K562 (cell line): ENCODE results near the gene RPS6KL1. TPM values are rescaled to one million over a fixed set of nuclear protein-coding genes. Genes with fewer than 3 reads are reported as not detected.

Experiments
- DACH1 ChIP-seq: fragments of 450-650 bp; IDR thresholded peaks from 2 replicates; pipeline ENCODE4 v1.6.1; 2018; ENCODE audit not compliant: partially characterized antibody
- FOS ChIP-seq: IDR thresholded peaks from 3 replicates; pipeline ENCODE4 v1.6.1; 2011; ENCODE audit not compliant: insufficient read length; ENCODE audit errors: extremely low read depth
- HDAC3 ChIP-seq: fragments of 450-650 bp; IDR thresholded peaks from 2 replicates; pipeline ENCODE4 v1.6.1; 2018; ENCODE audit warnings: borderline replicate concordance, mild to moderate bottlenecking, moderate library complexity; ENCODE audit not compliant: partially characterized antibody
- HDAC6 ChIP-seq: IDR thresholded peaks from 2 replicates; pipeline ENCODE4 v1.6.1; 2012; ENCODE audit warnings: low read depth, mild to moderate bottlenecking, control low read depth, inconsistent platforms, low read length, moderate library complexity
- HDGF ChIP-seq: fragments of 450-650 bp; IDR thresholded peaks from 2 replicates; pipeline ENCODE4 v1.6.1; 2016
- HNRNPLL ChIP-seq: fragments of 200-400 bp; formaldehyde crosslinking; IDR thresholded peaks from 2 replicates; pipeline ENCODE4 v1.6.1; 2017; ENCODE audit warnings: low read length, low read depth, mild to moderate bottlenecking; ENCODE audit not compliant: poor library complexity, severe bottlenecking
- MEIS2 ChIP-seq: fragments of 450-650 bp; IDR thresholded peaks from 2 replicates; pipeline ENCODE4 v1.6.1; 2014; ENCODE audit warnings: mild to moderate bottlenecking; ENCODE audit not compliant: partially characterized antibody
- NCOA1 ChIP-seq: fragments of 450-650 bp; IDR thresholded peaks from 2 replicates; pipeline ENCODE4 v1.6.1; 2016; ENCODE audit warnings: low read depth
- PHTF2 ChIP-seq: fragments of 250-450 bp; sonication (Bioruptor Pico); IDR thresholded peaks from 2 replicates; pipeline ENCODE4 v1.5.0; 2021; ENCODE audit warnings: mild to moderate bottlenecking
- POLR2G ChIP-seq: fragments of 200-400 bp; formaldehyde crosslinking; IDR thresholded peaks from 2 replicates; pipeline ENCODE4 v1.6.1; 2017; ENCODE audit warnings: low read depth, mild to moderate bottlenecking, antibody characterized with exemption, low read length, moderate library complexity
- RAD51 ChIP-seq: fragments of 450-650 bp; IDR thresholded peaks from 2 replicates; pipeline ENCODE4 v1.7.1; 2016; ENCODE audit warnings: low read depth, mild to moderate bottlenecking, borderline replicate concordance
- SMAD1 ChIP-seq: fragments of 150-350 bp; IDR thresholded peaks from 2 replicates; pipeline ENCODE4 v1.6.1; 2014; ENCODE audit warnings: low read length, low read depth; ENCODE audit not compliant: partially characterized antibody
- U2AF2 ChIP-seq: fragments of 200-400 bp; formaldehyde crosslinking; optimal IDR thresholded peaks from 2 replicates; pipeline ENCODE3; 2017; ENCODE audit warnings: low read depth, mild to moderate bottlenecking, low read length
- ZBTB34 ChIP-seq: fragments of 250-450 bp; sonication (Bioruptor Pico); IDR thresholded peaks from 2 replicates; pipeline ENCODE4 v1.8.0; 2021; ENCODE audit warnings: mild to moderate bottlenecking, moderate library complexity
- ZNF12 ChIP-seq: sonication (generic); formaldehyde crosslinking; IDR thresholded peaks from 2 replicates; pipeline ENCODE4 v1.4.0; 2020; ENCODE audit warnings: mild to moderate bottlenecking, missing genetic modification reagents
- ZNF146 ChIP-seq: IDR thresholded peaks from one replicate; pipeline ENCODE4 v1.6.1; 2018; ENCODE audit warnings: missing compliant biosample characterization; ENCODE audit not compliant: unreplicated experiment
- ZNF280B ChIP-seq: fragments of 250-450 bp; sonication (Bioruptor Pico); IDR thresholded peaks from 2 replicates; pipeline ENCODE4 v1.5.1; 2021; ENCODE audit warnings: mild to moderate bottlenecking
- polyA plus RNA-seq, 8 experiments: library from polyadenylated mRNA; depleted of rRNA in 4 of 8; stranded (reverse) in 5 of 8; unstranded in 3 of 8; fragments of >200 nt; fragmentation: Nextera tagmentation in 2 of 8; fragmentation: Illumina TruSeq in 1 of 8; extraction: Ambion mirVana in 2 of 8; extraction: Trizol in 1 of 8; gene quantifications; 2 replicates each; pipeline versions ENCODE4 v1.2.1 to v1.2.3, GENCODE V29; 2011 to 2014; ENCODE audit warnings: inconsistent platforms in 1 of 8, missing spikeins in 1 of 8
- total RNA-seq, 7 experiments: library from RNA; depleted of rRNA in 6 of 7; stranded (reverse); fragments of >200 nt in 6 of 7; fragmentation: Illumina TruSeq in 2 of 7; extraction: Trizol in 2 of 7; gene quantifications; 2 replicates each; pipeline versions ENCODE4 v1.2.1 to v1.2.3, GENCODE V29; 2011 to 2021; ENCODE audit warnings: low replicate concordance in 1 of 7
- TF ChIP-seq, protein P1 (sequence below): fragments of 250-450 bp; sonication (Bioruptor Pico); IDR thresholded peaks from 2 replicates; pipeline ENCODE4 v1.8.0; 2022; ENCODE audit warnings: moderate library complexity, mild to moderate bottlenecking, inconsistent platforms
- TF ChIP-seq, protein P2 (sequence below): sonication (generic); formaldehyde crosslinking; IDR thresholded peaks from 2 replicates; pipeline ENCODE4 v1.8.0; 2023; ENCODE audit warnings: missing genetic modification reagents, mild to moderate bottlenecking, borderline replicate concordance

Gene RPS6KL1
- total and polyA plus RNA-seq, 9 of the 15 experiments (the other 6 are each of a cell fraction or from before 2014, with no cell fraction given): 0.91 to 15.5 (median 8.1) TPM

DNA sequence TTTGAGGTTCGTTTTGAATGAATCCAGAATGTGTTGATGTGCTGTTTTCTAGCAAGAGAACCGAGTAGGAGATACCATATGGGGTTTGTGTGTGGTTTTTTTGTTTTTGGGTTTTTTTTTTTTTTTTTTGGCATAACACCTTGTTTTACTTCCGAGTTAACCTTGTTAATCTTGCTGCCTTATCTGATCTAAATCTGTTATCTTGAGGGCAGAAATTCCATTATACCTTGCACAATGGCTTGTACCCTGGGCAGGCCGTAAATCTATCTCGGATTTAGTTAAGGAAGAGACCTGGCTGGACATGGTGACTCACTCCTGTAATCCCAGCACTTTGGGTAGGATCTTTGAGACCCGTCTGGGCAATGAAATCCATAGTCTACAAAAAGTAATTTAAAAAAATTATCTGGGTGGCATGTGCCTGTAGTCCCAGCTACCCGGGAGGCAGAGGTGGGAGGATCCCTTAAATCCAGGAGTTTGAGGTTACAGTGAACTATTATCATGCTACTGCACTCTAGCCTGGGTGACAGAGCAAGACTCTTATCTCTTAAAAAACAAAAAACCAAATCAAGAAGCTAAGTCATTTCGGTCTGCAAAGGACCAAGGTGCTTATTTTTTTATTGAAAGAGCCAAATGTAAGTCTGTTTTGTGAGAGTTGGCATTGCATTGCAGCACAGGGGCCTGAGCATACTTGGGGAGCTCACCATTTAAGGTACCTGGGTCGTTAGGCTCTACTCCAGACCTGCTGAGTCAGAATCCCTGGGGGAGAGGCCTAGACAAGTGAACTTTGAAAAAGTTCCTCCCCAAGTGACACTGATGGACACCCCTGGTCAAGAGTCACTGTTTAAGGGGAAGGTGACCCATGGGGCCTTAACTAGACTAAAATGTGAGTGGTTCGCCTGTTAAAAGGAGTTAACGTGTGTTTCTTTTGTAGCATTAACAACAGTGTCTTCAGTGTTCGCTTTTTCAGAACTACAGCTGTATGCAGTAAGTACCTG is 34.6 kb downstream of the RPS6KL1 start (continued):
- TF ChIP-seq DACH1 (peak; percentile 33), ZBTB34 (no peak), PHTF2 (CRISPR knock-in tag) (no peak), FOS (no peak), SMAD1 (no peak), HDAC3 (peak; percentile 67), MEIS2 (peak; percentile 86), ZNF280B (CRISPR knock-in tag) (no peak), RAD51 (no peak), HDAC6 (no peak), U2AF2 (no peak), HDGF (no peak), ZNF12 (no peak), POLR2G (no peak), ZNF146 (CRISPR knock-in tag) (no peak), HNRNPLL (no peak), NCOA1 (peak; percentile 20; the same call in 1 of the 2 replicates)
- TF ChIP-seq, protein P1, sequence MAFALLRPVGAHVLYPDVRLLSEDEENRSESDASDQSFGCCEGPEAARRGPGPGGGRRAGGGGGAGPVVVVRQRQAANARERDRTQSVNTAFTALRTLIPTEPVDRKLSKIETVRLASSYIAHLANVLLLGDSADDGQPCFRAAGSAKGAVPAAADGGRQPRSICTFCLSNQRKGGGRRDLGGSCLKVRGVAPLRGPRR (CRISPR knock-in tag): no peak
- TF ChIP-seq, protein P2, sequence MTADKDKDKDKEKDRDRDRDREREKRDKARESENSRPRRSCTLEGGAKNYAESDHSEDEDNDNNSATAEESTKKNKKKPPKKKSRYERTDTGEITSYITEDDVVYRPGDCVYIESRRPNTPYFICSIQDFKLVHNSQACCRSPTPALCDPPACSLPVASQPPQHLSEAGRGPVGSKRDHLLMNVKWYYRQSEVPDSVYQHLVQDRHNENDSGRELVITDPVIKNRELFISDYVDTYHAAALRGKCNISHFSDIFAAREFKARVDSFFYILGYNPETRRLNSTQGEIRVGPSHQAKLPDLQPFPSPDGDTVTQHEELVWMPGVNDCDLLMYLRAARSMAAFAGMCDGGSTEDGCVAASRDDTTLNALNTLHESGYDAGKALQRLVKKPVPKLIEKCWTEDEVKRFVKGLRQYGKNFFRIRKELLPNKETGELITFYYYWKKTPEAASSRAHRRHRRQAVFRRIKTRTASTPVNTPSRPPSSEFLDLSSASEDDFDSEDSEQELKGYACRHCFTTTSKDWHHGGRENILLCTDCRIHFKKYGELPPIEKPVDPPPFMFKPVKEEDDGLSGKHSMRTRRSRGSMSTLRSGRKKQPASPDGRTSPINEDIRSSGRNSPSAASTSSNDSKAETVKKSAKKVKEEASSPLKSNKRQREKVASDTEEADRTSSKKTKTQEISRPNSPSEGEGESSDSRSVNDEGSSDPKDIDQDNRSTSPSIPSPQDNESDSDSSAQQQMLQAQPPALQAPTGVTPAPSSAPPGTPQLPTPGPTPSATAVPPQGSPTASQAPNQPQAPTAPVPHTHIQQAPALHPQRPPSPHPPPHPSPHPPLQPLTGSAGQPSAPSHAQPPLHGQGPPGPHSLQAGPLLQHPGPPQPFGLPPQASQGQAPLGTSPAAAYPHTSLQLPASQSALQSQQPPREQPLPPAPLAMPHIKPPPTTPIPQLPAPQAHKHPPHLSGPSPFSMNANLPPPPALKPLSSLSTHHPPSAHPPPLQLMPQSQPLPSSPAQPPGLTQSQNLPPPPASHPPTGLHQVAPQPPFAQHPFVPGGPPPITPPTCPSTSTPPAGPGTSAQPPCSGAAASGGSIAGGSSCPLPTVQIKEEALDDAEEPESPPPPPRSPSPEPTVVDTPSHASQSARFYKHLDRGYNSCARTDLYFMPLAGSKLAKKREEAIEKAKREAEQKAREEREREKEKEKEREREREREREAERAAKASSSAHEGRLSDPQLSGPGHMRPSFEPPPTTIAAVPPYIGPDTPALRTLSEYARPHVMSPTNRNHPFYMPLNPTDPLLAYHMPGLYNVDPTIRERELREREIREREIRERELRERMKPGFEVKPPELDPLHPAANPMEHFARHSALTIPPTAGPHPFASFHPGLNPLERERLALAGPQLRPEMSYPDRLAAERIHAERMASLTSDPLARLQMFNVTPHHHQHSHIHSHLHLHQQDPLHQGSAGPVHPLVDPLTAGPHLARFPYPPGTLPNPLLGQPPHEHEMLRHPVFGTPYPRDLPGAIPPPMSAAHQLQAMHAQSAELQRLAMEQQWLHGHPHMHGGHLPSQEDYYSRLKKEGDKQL (CRISPR knock-in tag): no peak
